GM19023 (cell line): ENCODE data around the gene SLC30A1.

Experiments
- ATAC-seq: cut with Tn5 transposase; IDR thresholded peaks from one replicate; pipeline ENCODE4 v1.9.1; 2021; ENCODE audit warnings: mild to moderate bottlenecking, moderate library complexity; ENCODE audit not compliant: unreplicated experiment

SLC30A1 gene

DNA sequence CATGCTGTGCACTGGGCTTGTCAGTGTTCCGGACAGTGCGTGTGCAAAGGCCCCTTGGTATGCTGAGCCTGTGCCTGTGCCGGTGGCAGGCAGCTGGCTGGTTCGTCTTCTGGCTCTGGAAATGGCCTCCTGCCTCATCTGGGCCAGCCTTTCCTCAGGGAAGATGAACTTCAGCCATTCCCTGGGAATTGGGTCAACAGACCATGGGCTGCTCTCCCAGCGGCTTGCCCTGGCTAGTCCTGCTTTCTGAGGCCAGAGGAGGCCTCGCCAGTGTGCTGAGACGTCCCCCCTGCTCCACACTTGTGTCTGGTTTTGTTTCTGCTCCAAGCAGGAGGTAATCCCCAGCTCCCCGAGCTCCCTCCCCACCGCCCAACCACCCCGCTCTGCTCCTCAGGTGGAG is 54.4 kb downstream of the SLC30A1 start:
- no peak for ATAC-seq

DNA sequence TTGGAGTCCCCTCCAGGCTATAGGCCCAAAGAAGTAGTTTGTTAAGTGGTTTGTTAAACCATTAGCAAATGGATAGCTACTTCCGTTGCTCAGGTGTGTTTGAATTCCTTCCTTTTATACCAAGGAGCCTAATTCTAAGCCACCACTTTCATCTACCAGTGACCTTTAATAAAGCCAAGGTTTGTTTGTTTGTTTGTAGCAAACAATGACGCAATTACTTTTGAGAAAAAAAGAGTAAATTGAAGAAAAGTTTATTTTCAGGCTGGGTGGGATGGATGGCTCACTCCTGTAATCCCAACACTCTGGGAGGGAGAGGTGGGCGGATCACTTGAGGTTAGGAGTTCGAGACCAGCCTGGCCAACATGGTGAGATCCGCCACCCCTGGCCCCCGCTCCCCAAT is 56.2 kb downstream of the SLC30A1 start:
- no peak for ATAC-seq
